Naive thymus-derived CD8-positive, alpha-beta T cell (primary cell): Measurements from ENCODE around the gene PKIB. TPM values are rescaled to one million over a fixed set of nuclear protein-coding genes. Genes with fewer than 3 reads are reported as not detected.
A peak's percentile ranks its signal among the peaks of the same experiment; 100 is the strongest.
"Not testable (repeated sequence)": the region's sequence is repeated elsewhere in the genome, so short reads cannot be mapped to it uniquely, and the experiment has no call there.

Experiments
- ATAC-seq, 2 donors: fragments of 150-1000 bp; cut with Tn5 transposase in 1 of 2; sonication (Bioruptor Pico), chemical (Tn5 transposase) in 1 of 2; 1 replicate in 1 of 2; 2 replicates in 1 of 2; pipeline ENCODE4 v1.10.0; 2021; ENCODE audit warnings: mild to moderate bottlenecking in 2 of 2, moderate library complexity in 2 of 2
- POLR2A ChIA-PET: fragments of 350-600 bp; sonication (Branson Sonifier 250); formaldehyde crosslinking; loops from one replicate; lab custom pipeline; 2021; ENCODE audit warnings: antibody characterized with exemption; lab: Charles Lee
- DNase-seq, 10 donors: peaks; one replicate each; pipeline versions ENCODE4 v3.0.0 to v3.0.0-alpha.2; 2020 to 2022
- H3K27ac Mint-ChIP-seq, 10 donors: one replicate each; pipeline ENCODE4 v1.8.0; 2020 to 2022; ENCODE audit warnings: mild to moderate bottlenecking in 10 of 10, mixed read lengths in 10 of 10, moderate library complexity in 4 of 10, inconsistent platforms in 1 of 10
- H3K27me3 Mint-ChIP-seq, 5 donors: one replicate each; pipeline ENCODE4 v1.8.0; 2021 to 2022; ENCODE audit warnings: mixed read lengths in 5 of 5
- H3K36me3 Mint-ChIP-seq, 3 donors: one replicate each; pipeline ENCODE4 v1.8.0; 2020 to 2022; ENCODE audit warnings: mixed read lengths in 3 of 3, mild to moderate bottlenecking in 2 of 3, inconsistent platforms in 1 of 3
- H3K4me1 Mint-ChIP-seq, 4 donors: one replicate each; pipeline ENCODE4 v1.8.0; 2021 to 2022; ENCODE audit warnings: mixed read lengths in 4 of 4
- H3K4me3 Mint-ChIP-seq, 10 donors: one replicate each; pipeline ENCODE4 v1.8.0; 2020 to 2022; ENCODE audit warnings: mild to moderate bottlenecking in 10 of 10, mixed read lengths in 10 of 10, moderate library complexity in 6 of 10, inconsistent platforms in 1 of 10
- H3K9me3 Mint-ChIP-seq, 9 donors: one replicate each; pipeline ENCODE4 v1.8.0; 2020 to 2022; ENCODE audit warnings: mixed read lengths in 9 of 9, mild to moderate bottlenecking in 3 of 9, inconsistent platforms in 1 of 9, moderate library complexity in 1 of 9
- polyA plus RNA-seq, 3 donors: library from polyadenylated mRNA; unstranded; fragments of 300-500 nt; fragmentation: Illumina TruSeq; gene quantifications; one replicate each; pipeline ENCODE4 v1.2.3, GENCODE V29; 2021
- total RNA-seq, 8 experiments: library from RNA in 2 of 8; stranded (reverse) in 2 of 8; gene quantifications; one replicate each; pipeline ENCODE4 v1.2.3 and lab custom pipeline; 2021 to 2026

The PKIB gene
- total and polyA plus RNA-seq, 5 experiments from 2014 or later, result 0.45 to 0.82 (median 0.75) TPM

DNA sequence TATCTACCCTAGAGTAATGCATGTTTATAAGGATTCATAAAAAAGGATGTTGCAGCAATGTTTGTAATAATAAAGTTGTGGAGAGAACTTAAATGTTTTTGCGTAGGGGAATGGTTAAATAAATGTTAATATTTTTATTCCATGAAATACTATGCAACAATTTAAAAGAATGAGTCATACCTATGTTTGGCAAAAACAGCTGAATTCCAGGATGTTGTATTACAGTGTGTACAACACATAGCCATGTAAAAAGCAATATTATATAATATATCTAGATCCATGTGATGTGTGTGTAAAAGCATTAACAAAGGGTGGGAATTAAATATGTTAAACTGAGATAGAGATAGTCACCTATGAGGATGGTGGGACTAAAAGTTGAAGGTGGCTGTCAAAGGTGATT lies 21.1 kb upstream of the PKIB start:
- peaks cover 0 to 4% (median 0%) of the 10 kb centered on the region in 5 donors for H3K27me3 Mint-ChIP-seq

GRCh38 chr6:122598295-122598694 lies 11.9 kb upstream of the PKIB start:
- H3K27me3 Mint-ChIP-seq, H3K4me1 Mint-ChIP-seq, ATAC-seq, H3K4me3 Mint-ChIP-seq, POLR2A ChIA-PET, H3K27ac Mint-ChIP-seq, DNase-seq: not testable (repeated sequence)
- Mint-ChIP-seq H3K36me3 (peaks cover 0 to 15% (median 7%) of the 10 kb centered on the region in 3 donors), H3K9me3 (peaks cover 0 to 22% (median 17%) of the 10 kb centered on the region in 9 donors)

More for the DNA sequence above, 21.1 kb upstream of the PKIB start:
- no peak overlapping the region for H3K27ac Mint-ChIP-seq
- peaks cover 0 to 2% (median 0%) of the 10 kb centered on the region in 9 donors for H3K9me3 Mint-ChIP-seq
- H3K36me3 Mint-ChIP-seq, result peaks cover 0 to 3% (median 0%) of the 10 kb centered on the region in 3 donors
- H3K4me1 Mint-ChIP-seq, result no peaks in the 10 kb centered on the region
- ATAC-seq (no peak), DNase-seq (no peak)
- H3K4me3 Mint-ChIP-seq, result no peak overlapping the region
- POLR2A ChIA-PET, result no interaction called here

GRCh38 chr6:122604676-122605075 lies 5.5 kb upstream of the PKIB start:
- Mint-ChIP-seq H3K4me3 (no peak overlapping the region), H3K27me3 (peaks cover 0 to 14% (median 4%) of the 10 kb centered on the region in 5 donors), H3K4me1 (peaks cover 1 to 6% (median 4%) of the 10 kb centered on the region in 4 donors), H3K36me3 (no peaks in the 10 kb centered on the region), H3K9me3 (peaks cover 0 to 8% (median 0%) of the 10 kb centered on the region in 9 donors), H3K27ac (no peak overlapping the region)
- ATAC-seq (no peak), DNase-seq (no peak)
- POLR2A ChIA-PET, result no interaction called here

GRCh38 chr6:122610690-122611455 lies 668 bp downstream of the PKIB start:
- DNase-seq, result peak in 3 of 10 donors; percentile 6 to 22 (median 13)
- Mint-ChIP-seq H3K9me3 (peaks cover 0 to 5% (median 0%) of the 10 kb centered on the region in 9 donors), H3K36me3 (peaks cover 0 to 7% (median 0%) of the 10 kb centered on the region in 3 donors), H3K27me3 (peaks cover 12 to 41% (median 24%) of the 10 kb centered on the region in 5 donors), H3K27ac (peak overlapping the region in 1 of 10 donors; percentile 19), H3K4me3 (peak overlapping the region; percentile 79 to 94 (median 84)), H3K4me1 (peaks cover 9 to 23% (median 21%) of the 10 kb centered on the region in 4 donors)
- ATAC-seq, result peak; percentile 14 to 40
- POLR2A ChIA-PET, result interaction anchor here (0.5 kb wide), 1 partner anchor 49 kb away, joined by 4 read pairs; no protein-coding TSS in a partner anchor

GRCh38 chr6:122612838-122613237 lies 2.6 kb downstream of the PKIB start:
- peaks cover 0 to 9% (median 0%) of the 10 kb centered on the region in 9 donors for H3K9me3 Mint-ChIP-seq
- peaks cover 0 to 7% (median 0%) of the 10 kb centered on the region in 3 donors for H3K36me3 Mint-ChIP-seq
- peaks cover 21 to 45% (median 27%) of the 10 kb centered on the region in 5 donors for H3K27me3 Mint-ChIP-seq
- H3K27ac Mint-ChIP-seq, result no peak overlapping the region
- POLR2A ChIA-PET, result no interaction called here
- H3K4me1 Mint-ChIP-seq, result peaks cover 9 to 23% (median 21%) of the 10 kb centered on the region in 4 donors
- H3K4me3 Mint-ChIP-seq, result no peak overlapping the region
- ATAC-seq (no peak), DNase-seq (no peak)

DNA sequence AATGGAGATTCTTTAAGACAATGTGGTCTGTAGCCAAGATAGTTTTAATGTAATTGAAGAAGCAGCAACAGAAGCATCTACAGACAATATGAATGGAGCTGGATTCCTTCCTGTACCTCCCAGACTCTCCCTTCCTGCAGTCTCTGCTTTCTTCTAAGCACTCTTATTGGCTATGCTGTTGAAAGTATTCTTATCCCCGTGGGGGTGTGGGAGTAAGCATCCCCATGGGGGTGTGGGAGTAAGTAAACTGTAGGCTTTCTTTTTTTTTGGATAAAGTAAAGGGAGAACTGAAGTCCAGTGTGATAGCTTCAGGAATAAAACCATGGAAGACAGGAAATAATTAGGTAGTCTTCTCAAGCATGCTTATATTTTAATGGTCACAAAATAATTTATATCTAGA lies 4.1 kb downstream of the PKIB start:
- Mint-ChIP-seq H3K27ac (no peak overlapping the region), H3K36me3 (peaks cover 0 to 7% (median 0%) of the 10 kb centered on the region in 3 donors), H3K27me3 (peaks cover 22 to 43% (median 27%) of the 10 kb centered on the region in 5 donors), H3K4me3 (no peak overlapping the region), H3K9me3 (peaks cover 0 to 9% (median 0%) of the 10 kb centered on the region in 9 donors), H3K4me1 (peaks cover 9 to 22% (median 20%) of the 10 kb centered on the region in 4 donors)
- DNase-seq, result no peak
- ATAC-seq, result no peak
- POLR2A ChIA-PET, result no interaction called here

- no peak overlapping the region for H3K4me3 Mint-ChIP-seq
- DNase-seq (no peak), ATAC-seq (no peak)
- H3K9me3 Mint-ChIP-seq, result peaks cover 0 to 9% (median 0%) of the 10 kb centered on the region in 9 donors
- POLR2A ChIA-PET, result no interaction called here
- H3K4me1 Mint-ChIP-seq, result peaks cover 5 to 14% (median 12%) of the 10 kb centered on the region in 4 donors
- H3K27me3 Mint-ChIP-seq, result peaks cover 32 to 43% (median 33%) of the 10 kb centered on the region in 5 donors
- no peak overlapping the region for H3K27ac Mint-ChIP-seq
- H3K36me3 Mint-ChIP-seq, result peaks cover 0 to 7% (median 0%) of the 10 kb centered on the region in 3 donors
Observed at GRCh38 chr6:122615409-122615808, 5.2 kb downstream of the PKIB start.

- DNase-seq (no peak), ATAC-seq (no peak)
- Mint-ChIP-seq H3K9me3 (peaks cover 0 to 9% (median 0%) of the 10 kb centered on the region in 9 donors), H3K27ac (no peak overlapping the region), H3K36me3 (peaks cover 0 to 7% (median 0%) of the 10 kb centered on the region in 3 donors), H3K27me3 (peaks cover 35 to 48% (median 38%) of the 10 kb centered on the region in 5 donors), H3K4me3 (no peak overlapping the region), H3K4me1 (no peaks in the 10 kb centered on the region)
- POLR2A ChIA-PET, result no interaction called here
Observed at GRCh38 chr6:122616877-122617276, 6.7 kb downstream of the PKIB start.

DNA sequence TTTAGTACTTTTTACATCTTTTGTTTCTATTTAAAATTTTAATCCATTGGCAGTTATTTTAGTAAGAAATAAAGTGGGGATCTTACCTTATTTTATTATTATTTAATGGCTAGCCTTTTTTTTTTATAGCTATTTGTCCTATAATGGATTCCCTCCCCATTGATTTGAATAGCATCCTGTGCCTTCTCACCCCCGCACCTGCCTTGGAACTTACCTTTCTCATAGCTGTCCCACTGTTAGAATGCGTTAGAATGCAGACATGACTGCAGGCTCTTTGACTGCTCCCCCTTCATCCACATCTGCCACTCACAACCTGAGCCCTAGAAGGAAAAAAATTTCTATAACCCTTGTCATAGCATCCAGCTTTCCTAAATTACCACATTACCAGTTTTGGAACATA lies 9.1 kb downstream of the PKIB start:
- H3K27ac Mint-ChIP-seq, result no peak overlapping the region
- POLR2A ChIA-PET, result interaction anchor here (0.6 kb wide), 1 partner anchor 7 kb away, joined by 3 read pairs; no protein-coding TSS in a partner anchor
- no peaks in the 10 kb centered on the region for H3K4me1 Mint-ChIP-seq
- H3K36me3 Mint-ChIP-seq, result peaks cover 0 to 7% (median 0%) of the 10 kb centered on the region in 3 donors
- H3K4me3 Mint-ChIP-seq, result no peak overlapping the region
- ATAC-seq (no peak), DNase-seq (no peak)
- H3K9me3 Mint-ChIP-seq, result peaks cover 0 to 9% (median 0%) of the 10 kb centered on the region in 9 donors
- H3K27me3 Mint-ChIP-seq, result peaks cover 27 to 55% (median 34%) of the 10 kb centered on the region in 5 donors

GRCh38 chr6:122620428-122620827 lies 10.2 kb downstream of the PKIB start:
- H3K4me1 Mint-ChIP-seq, result no peaks in the 10 kb centered on the region
- no peak overlapping the region for H3K4me3 Mint-ChIP-seq
- peaks cover 0 to 3% (median 0%) of the 10 kb centered on the region in 3 donors for H3K36me3 Mint-ChIP-seq
- POLR2A ChIA-PET, result no interaction called here
- peaks cover 0 to 7% (median 0%) of the 10 kb centered on the region in 9 donors for H3K9me3 Mint-ChIP-seq
- no peak overlapping the region for H3K27ac Mint-ChIP-seq
- ATAC-seq (no peak), DNase-seq (no peak)
- peaks cover 23 to 48% (median 31%) of the 10 kb centered on the region in 5 donors for H3K27me3 Mint-ChIP-seq

GRCh38 chr6:122620902-122621301 lies 10.7 kb downstream of the PKIB start:
- POLR2A ChIA-PET, result no interaction called here
- DNase-seq (no peak), ATAC-seq (no peak)
- no peaks in the 10 kb centered on the region for H3K36me3 Mint-ChIP-seq
- peaks cover 0 to 4% (median 0%) of the 10 kb centered on the region in 9 donors for H3K9me3 Mint-ChIP-seq
- no peaks in the 10 kb centered on the region for H3K4me1 Mint-ChIP-seq
- peaks cover 19 to 43% (median 28%) of the 10 kb centered on the region in 5 donors for H3K27me3 Mint-ChIP-seq
- no peak overlapping the region for H3K4me3 Mint-ChIP-seq
- no peak overlapping the region for H3K27ac Mint-ChIP-seq

GRCh38 chr6:122621638-122622037 lies 11.4 kb downstream of the PKIB start:
- DNase-seq (no peak), ATAC-seq (no peak)
- POLR2A ChIA-PET, result no interaction called here
- H3K27ac Mint-ChIP-seq, result no peak overlapping the region
- H3K27me3 Mint-ChIP-seq, result peaks cover 17 to 36% (median 24%) of the 10 kb centered on the region in 5 donors
- H3K4me1 Mint-ChIP-seq, result no peaks in the 10 kb centered on the region
- H3K4me3 Mint-ChIP-seq, result no peak overlapping the region
- peaks cover 0 to 3% (median 0%) of the 10 kb centered on the region in 9 donors for H3K9me3 Mint-ChIP-seq
- H3K36me3 Mint-ChIP-seq, result no peaks in the 10 kb centered on the region

DNA sequence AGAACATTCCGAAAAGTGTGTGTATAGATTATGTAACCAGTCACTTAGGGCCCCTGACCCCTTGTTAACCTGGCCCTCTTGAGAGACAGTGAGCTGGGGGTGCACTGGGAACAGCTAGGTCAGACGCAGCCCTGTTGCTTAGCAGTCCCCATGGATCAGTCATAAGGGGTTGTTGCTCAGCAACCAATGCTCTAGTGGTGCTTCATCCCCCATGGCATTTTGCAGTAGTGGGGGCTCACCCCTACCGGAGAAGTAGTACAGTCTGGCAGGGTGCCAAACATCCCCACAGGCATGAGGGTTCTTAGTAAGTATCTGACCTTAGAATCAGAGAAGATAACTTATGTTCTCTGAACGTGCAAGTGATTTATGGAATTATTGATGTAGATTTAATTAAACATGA lies 12.3 kb downstream of the PKIB start:
- Mint-ChIP-seq H3K4me3 (no peak overlapping the region), H3K36me3 (no peaks in the 10 kb centered on the region), H3K27me3 (peaks cover 18 to 34% (median 27%) of the 10 kb centered on the region in 5 donors), H3K4me1 (no peaks in the 10 kb centered on the region), H3K27ac (no peak overlapping the region), H3K9me3 (peaks cover 0 to 3% (median 0%) of the 10 kb centered on the region in 9 donors)
- POLR2A ChIA-PET, result no interaction called here
- no peak for DNase-seq
- no peak for ATAC-seq
